ENCODE measurements around the gene CLK3. TPM values are rescaled to one million over a fixed set of nuclear protein-coding genes. Genes with fewer than 3 reads are reported as not detected.

CLK3 gene
- total RNA-seq, 1 experiment from 2014 or later, result 56.2 TPM

DNA sequence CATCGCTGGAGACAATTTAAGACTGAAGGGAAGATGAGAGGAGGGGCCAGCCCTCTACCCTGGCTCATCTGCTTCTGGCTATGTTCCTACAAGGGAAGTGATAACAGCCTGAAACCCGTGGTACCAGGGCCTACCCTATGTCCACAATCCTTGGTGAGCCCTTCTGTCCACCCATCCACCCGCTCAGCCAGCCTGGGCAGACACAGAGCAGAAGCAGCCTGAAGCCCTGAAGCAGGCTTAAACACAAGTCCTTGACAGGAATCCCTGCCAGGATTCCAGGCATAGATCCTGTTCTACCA is 15.4 kb downstream of the CLK3 start:
- Histone ChIP-seq H3K9me3 (ENCODE audit: low read length) (no peaks in the 10 kb centered on the region), H4K20me1 (ENCODE audit: low read length) (no peaks in the 10 kb centered on the region), H3K9me2 (replicated peaks; ENCODE audit: low read length) (no peaks in the 10 kb centered on the region), H3K4me1 (ENCODE audit: insufficient read depth, low read length) (no peaks in the 10 kb centered on the region), H3K4me2 (ENCODE audit: low read length) (no peak overlapping the region), H3F3A (ENCODE audit: low read length, unreplicated experiment) (no peaks in the 10 kb centered on the region), H3K4me3 (ENCODE audit: low read length) (no peak overlapping the region), H3K27me3 (ENCODE audit: low read length) (no peaks in the 10 kb centered on the region), H2AFZ (ENCODE audit: low read length) (no peak overlapping the region), H3K27ac (ENCODE audit: low read length) (no peak overlapping the region), H3K36me3 (ENCODE audit: low read depth, low read length) (peaks cover 46% of the 10 kb centered on the region), H3K79me2 (ENCODE audit: low read length) (no peaks in the 10 kb centered on the region), H3K9ac (ENCODE audit: low read length) (no peak overlapping the region)
- TF ChIP-seq EZH2 (IDR thresholded peaks at IDR 0.05; ENCODE audit: low read length, unreplicated experiment), result no peak
- TF ChIP-seq, protein P1, sequence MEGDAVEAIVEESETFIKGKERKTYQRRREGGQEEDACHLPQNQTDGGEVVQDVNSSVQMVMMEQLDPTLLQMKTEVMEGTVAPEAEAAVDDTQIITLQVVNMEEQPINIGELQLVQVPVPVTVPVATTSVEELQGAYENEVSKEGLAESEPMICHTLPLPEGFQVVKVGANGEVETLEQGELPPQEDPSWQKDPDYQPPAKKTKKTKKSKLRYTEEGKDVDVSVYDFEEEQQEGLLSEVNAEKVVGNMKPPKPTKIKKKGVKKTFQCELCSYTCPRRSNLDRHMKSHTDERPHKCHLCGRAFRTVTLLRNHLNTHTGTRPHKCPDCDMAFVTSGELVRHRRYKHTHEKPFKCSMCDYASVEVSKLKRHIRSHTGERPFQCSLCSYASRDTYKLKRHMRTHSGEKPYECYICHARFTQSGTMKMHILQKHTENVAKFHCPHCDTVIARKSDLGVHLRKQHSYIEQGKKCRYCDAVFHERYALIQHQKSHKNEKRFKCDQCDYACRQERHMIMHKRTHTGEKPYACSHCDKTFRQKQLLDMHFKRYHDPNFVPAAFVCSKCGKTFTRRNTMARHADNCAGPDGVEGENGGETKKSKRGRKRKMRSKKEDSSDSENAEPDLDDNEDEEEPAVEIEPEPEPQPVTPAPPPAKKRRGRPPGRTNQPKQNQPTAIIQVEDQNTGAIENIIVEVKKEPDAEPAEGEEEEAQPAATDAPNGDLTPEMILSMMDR (conservative IDR thresholded peaks at IDR 0.05; ENCODE audit: low read depth, low read length), result no peak
- TF ChIP-seq EZH2phosphoT487 (IDR thresholded peaks at IDR 0.05; ENCODE audit: borderline replicate concordance, low read length), result no peak
- ChIA-PET POLR2A (ENCODE audit: unreplicated experiment) (no interaction called here), CTCF (interaction anchor here (1.1 to 1.7 kb wide), 2 partner anchors 138 to 140 kb away, joined by 3 to 5 read pairs; no protein-coding TSS in a partner anchor)
- ATAC-seq (no peak), DNase-seq (no peak)
- no TSS peak for BruUV-seq (replicated peaks)
- intact Hi-C loops (cut with micrococcal nuclease), result loop anchor here (5.0 kb wide), 1 partner anchor 259 kb away; no protein-coding TSS in a partner anchor

DNA sequence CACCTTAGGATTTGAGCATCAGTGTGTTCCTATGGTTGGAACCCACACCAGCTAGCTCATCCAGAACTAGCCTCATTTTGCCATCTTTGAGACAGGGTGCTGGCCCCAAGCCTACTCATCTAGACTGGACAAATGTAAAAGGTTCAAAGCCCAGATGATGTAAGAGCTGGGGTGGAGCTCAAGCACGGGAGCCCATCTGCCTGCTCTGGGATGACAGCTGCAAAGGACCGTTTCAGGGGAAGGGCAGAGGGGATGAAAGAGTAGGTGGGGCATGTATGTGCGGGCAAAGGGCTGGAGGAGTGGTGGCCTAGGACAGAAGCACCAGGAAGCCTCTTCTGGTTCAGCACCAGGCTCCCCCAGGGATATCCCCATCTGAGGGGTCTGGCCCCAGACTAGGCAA is 15.8 kb downstream of the CLK3 start:
- Histone ChIP-seq H3K27me3 (ENCODE audit: low read length) (no peaks in the 10 kb centered on the region), H3K4me2 (ENCODE audit: low read length) (no peak overlapping the region), H3K27ac (ENCODE audit: low read length) (no peak overlapping the region), H2AFZ (ENCODE audit: low read length) (no peak overlapping the region), H3K36me3 (ENCODE audit: low read depth, low read length) (peaks cover 42% of the 10 kb centered on the region), H3K4me1 (ENCODE audit: insufficient read depth, low read length) (no peaks in the 10 kb centered on the region), H3K9me3 (ENCODE audit: low read length) (no peaks in the 10 kb centered on the region), H3K4me3 (ENCODE audit: low read length) (no peak overlapping the region), H3K79me2 (ENCODE audit: low read length) (no peaks in the 10 kb centered on the region), H3K9ac (ENCODE audit: low read length) (no peak overlapping the region), H3F3A (ENCODE audit: low read length, unreplicated experiment) (no peaks in the 10 kb centered on the region), H4K20me1 (ENCODE audit: low read length) (no peaks in the 10 kb centered on the region), H3K9me2 (replicated peaks; ENCODE audit: low read length) (no peaks in the 10 kb centered on the region)
- BruUV-seq (replicated peaks), result no TSS peak
- ATAC-seq (no peak), DNase-seq (no peak)
- intact Hi-C loops (cut with micrococcal nuclease), result loop anchor here (5.0 kb wide), 1 partner anchor 259 kb away; no protein-coding TSS in a partner anchor
- POLR2A ChIA-PET (ENCODE audit: unreplicated experiment), result no interaction called here
- TF ChIP-seq, protein P1 (conservative IDR thresholded peaks at IDR 0.05; ENCODE audit: low read depth, low read length), result no peak
- TF ChIP-seq EZH2 (IDR thresholded peaks at IDR 0.05; ENCODE audit: low read length, unreplicated experiment) (no peak), EZH2phosphoT487 (IDR thresholded peaks at IDR 0.05; ENCODE audit: borderline replicate concordance, low read length) (no peak)
- CTCF ChIA-PET, result interaction anchor here (1.1 to 1.7 kb wide), 2 partner anchors 137 to 140 kb away, joined by 3 to 5 read pairs; no protein-coding TSS in a partner anchor

DNA sequence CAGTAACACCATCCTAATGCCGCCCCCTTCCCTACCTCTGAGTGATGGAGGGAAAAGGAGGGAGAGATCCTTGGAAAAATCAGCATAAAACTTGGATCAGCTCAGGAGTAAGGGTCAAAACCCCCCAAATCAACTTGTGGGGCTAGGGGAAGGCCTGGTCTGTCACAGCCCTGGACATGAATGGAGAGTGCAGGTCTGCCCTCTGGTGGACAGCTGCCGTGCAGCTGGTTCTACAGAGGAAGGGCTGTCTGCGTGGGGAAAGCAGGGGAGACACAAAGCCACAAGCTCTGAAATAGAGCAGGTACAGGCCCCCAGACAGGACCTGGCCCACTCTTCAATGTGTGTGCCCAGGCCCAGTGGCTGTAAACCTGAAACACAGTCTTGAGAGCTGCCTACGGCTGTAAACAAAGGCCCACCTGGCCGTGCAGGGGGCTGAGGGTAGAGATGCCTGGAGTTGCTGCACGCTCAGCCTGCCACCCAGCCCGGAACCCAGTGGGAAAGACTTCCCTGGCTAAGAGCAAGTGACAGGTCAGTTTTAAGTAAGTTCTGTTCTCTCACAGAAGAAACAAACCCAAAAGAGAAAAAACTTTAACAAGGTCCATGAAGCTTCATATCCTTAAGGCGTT is 16.4 kb downstream of the CLK3 start:
- H3K4me3 ChIP-seq (ENCODE audit: low read length), result no peak overlapping the region
- no peaks in the 10 kb centered on the region for H3K79me2 ChIP-seq (ENCODE audit: low read length)
- no peak overlapping the region for H3K9ac ChIP-seq (ENCODE audit: low read length)
- CTCF ChIA-PET, result interaction anchor here (0.6 to 1.7 kb wide), 3 partner anchors 25 to 139 kb away, joined by 3 to 7 read pairs (median 5); no protein-coding TSS in a partner anchor
- H3F3A ChIP-seq (ENCODE audit: low read length, unreplicated experiment), result no peaks in the 10 kb centered on the region
- no peak for TF ChIP-seq EZH2phosphoT487 (IDR thresholded peaks at IDR 0.05; ENCODE audit: borderline replicate concordance, low read length)
- TF ChIP-seq, protein P1 (conservative IDR thresholded peaks at IDR 0.05; ENCODE audit: low read depth, low read length), result peak; percentile 91
- no peak overlapping the region for H3K4me2 ChIP-seq (ENCODE audit: low read length)
- no TSS peak for BruUV-seq (replicated peaks)
- peaks cover 40% of the 10 kb centered on the region for H3K36me3 ChIP-seq (ENCODE audit: low read depth, low read length)
- no peaks in the 10 kb centered on the region for H3K27me3 ChIP-seq (ENCODE audit: low read length)
- no peaks in the 10 kb centered on the region for H3K9me3 ChIP-seq (ENCODE audit: low read length)
- no peak overlapping the region for H3K27ac ChIP-seq (ENCODE audit: low read length)
- DNase-seq (peak; percentile 66), ATAC-seq (peak; percentile 76)
- no peaks in the 10 kb centered on the region for H3K9me2 ChIP-seq (replicated peaks; ENCODE audit: low read length)
- POLR2A ChIA-PET (ENCODE audit: unreplicated experiment), result no interaction called here
- intact Hi-C loops (cut with micrococcal nuclease), result loop anchor here (5.0 kb wide), 1 partner anchor 260 kb away; no protein-coding TSS in a partner anchor
- no peaks in the 10 kb centered on the region for H3K4me1 ChIP-seq (ENCODE audit: insufficient read depth, low read length)
- no peaks in the 10 kb centered on the region for H4K20me1 ChIP-seq (ENCODE audit: low read length)
- no peak overlapping the region for H2AFZ ChIP-seq (ENCODE audit: low read length)
